ENCODE data around the gene RIPK1.
"Not testable (repeated sequence)": the region's sequence is repeated elsewhere in the genome, so short reads cannot be mapped to it uniquely, and the experiment has no call there.

RIPK1 gene

GRCh38 chr6:3133515-3133914, 65.2 kb downstream of the RIPK1 start:
- H3K4me3 ChIP-seq = no peak overlapping the region

DNA sequence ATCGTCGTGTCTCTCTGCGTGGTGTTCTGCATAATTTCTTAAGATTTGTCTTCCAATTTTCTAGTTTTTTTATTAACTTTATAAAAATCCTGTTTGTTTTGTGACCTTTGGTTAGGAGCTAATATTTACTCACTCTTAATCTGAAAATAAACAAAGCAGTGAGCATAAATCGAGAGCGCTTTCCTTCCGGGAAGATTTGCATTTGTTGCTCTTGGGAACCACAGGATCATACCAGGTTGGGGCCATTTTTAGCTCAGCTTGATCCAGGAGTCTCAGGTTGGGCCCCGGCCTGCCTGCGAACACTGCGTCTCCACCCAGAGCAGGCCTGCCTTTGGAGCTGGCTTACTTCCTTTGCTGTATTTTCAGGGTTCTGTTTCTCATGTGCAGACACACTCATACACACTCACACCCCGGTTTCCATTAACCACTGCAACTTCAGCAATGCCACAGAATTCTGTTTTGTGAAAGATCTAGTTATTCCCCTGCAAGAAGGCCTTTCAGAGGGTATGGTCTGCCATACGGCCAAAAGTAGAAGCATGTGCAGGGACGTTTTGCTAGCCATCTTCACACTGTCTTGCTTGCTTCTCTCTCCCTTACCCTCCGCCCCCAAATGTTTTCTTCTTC, 67.5 kb downstream of the RIPK1 start:
- no peak for DNase-seq (ENCODE audit: low spot score)
- TF ChIP-seq, protein P1, sequence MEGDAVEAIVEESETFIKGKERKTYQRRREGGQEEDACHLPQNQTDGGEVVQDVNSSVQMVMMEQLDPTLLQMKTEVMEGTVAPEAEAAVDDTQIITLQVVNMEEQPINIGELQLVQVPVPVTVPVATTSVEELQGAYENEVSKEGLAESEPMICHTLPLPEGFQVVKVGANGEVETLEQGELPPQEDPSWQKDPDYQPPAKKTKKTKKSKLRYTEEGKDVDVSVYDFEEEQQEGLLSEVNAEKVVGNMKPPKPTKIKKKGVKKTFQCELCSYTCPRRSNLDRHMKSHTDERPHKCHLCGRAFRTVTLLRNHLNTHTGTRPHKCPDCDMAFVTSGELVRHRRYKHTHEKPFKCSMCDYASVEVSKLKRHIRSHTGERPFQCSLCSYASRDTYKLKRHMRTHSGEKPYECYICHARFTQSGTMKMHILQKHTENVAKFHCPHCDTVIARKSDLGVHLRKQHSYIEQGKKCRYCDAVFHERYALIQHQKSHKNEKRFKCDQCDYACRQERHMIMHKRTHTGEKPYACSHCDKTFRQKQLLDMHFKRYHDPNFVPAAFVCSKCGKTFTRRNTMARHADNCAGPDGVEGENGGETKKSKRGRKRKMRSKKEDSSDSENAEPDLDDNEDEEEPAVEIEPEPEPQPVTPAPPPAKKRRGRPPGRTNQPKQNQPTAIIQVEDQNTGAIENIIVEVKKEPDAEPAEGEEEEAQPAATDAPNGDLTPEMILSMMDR (IDR thresholded peaks at IDR 0.05) = no peak
- Histone ChIP-seq H3K27ac (no peak overlapping the region), H3K4me3 (no peak overlapping the region)

More at GRCh38 chr6:3133515-3133914, 65.2 kb downstream of the RIPK1 start:
- no peak for DNase-seq (ENCODE audit: low spot score)
- no peak overlapping the region for H3K27ac ChIP-seq
- TF ChIP-seq, protein P1 (IDR thresholded peaks at IDR 0.05) = no peak

DNA sequence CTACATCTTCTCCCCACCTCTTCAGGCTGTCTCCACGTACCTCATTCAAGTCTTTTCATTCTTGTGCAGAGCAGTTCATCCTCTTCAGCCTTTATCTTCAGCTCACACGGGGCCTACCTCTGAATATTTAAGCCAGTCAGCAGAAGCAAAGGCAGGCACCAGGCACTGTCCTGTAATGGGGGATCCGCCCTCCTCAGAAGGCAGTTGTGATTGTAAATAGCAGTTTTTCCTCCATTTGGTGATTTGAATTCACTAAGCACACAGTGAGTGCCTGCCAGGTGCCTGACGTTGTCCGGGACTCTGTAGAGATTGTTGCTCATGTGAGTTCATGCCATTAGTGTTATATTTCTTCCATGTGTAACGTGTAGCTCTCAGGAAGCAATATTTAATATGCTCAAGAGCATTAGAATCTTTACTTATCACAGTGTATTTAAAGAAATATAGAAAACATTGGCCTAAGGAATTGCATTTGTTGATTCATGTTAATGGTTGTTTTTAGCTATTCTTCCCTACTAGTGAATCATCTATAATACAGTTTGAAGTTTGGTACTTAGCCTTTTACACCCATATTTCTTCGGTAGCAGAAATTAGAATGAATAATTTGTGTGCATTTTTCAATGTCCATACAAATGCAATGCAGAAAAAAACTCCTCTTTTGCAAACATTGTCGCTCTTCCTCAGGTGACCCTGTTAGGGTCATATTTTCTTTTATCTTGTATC, 68.2 kb downstream of the RIPK1 start:
- H3K27ac ChIP-seq = no peak overlapping the region
- H3K4me3 ChIP-seq = no peak overlapping the region
- no peak for DNase-seq (ENCODE audit: low spot score)
- TF ChIP-seq, protein P1 (IDR thresholded peaks at IDR 0.05) = no peak

DNA sequence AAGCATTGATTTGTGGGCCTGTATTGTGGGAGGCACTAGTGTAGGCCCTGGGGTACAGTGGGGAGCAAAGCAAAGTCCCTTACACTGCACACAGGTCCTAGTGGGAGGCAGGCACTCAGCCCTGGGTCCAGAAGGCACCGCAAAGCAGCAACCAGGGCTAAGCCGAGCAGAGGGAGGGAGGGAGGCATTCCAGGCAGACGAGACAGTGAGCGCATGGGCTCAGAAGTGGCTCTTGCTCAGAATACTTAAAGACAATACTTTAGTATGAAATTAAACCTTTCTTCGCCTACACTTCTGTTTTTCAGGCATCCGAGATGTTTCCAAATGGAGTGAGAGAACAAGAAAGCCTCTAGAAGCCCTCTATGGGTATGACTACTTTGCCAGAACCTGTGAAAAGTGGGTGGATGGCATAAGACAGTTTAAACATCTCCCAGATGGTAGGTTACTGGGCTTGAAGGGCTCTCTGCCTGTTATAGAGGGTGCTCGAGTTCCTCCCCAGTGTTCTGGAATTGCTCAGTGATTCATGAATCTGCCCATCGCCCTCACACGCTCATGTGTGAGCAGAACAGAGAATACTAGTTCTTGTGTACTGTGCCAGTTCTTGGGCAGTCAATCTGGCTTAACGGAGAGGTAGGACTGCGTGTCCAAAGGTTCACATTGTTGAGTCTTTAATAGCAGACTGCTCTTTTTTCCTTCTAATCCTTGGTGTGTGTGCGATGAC, 68.9 kb downstream of the RIPK1 start:
- TF ChIP-seq, protein P1 (IDR thresholded peaks at IDR 0.05) = no peak
- Histone ChIP-seq H3K27ac (no peak overlapping the region), H3K4me3 (no peak overlapping the region)
- no peak for DNase-seq (ENCODE audit: low spot score)

DNA sequence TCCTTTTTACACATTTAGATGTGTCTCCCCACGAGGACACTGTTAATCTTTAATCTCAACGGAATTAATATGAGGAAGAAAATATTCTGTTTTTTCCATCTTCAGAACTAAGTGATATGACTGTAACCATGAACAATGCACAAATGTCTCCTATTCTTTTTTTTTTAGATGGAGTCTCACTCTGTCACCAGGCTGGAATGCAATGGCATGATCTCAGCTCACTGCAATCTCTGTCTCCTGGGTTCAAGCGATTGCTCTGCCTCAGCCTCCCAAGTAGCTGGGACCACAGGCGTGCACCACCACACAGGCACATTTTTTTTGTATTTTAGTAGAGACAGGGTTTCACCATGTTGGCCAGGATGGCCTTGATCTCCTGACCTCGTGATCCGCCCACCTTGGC, 69.6 kb downstream of the RIPK1 start:
- not testable (repeated sequence) for H3K27ac ChIP-seq; DNase-seq (ENCODE audit: low spot score); H3K4me3 ChIP-seq

DNA sequence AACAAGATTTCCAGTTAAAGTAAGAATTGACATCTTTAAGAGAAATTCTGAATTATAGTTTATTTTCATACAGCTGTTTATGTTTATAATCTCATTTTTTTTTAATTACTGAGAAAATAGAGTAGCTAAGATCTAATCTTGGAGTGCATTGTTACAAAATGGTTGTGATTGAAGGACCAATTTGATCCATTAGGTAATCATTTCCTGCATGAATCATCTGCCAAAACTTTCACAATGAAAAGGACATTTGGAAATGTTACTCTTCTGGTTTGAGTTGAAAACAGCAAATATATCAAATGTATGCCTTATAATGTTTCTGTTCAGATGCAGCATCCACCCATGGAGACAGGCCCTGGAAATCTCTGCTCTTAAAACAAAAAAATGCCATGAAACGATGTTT, 70.0 kb downstream of the RIPK1 start:
- TF ChIP-seq, protein P1 (IDR thresholded peaks at IDR 0.05) = no peak
- DNase-seq (ENCODE audit: low spot score) = no peak
- H3K4me3 ChIP-seq = no peak overlapping the region
- H3K27ac ChIP-seq = peak overlapping the region in 1 of 2 donors; percentile 73

GRCh38 chr6:3139090-3139903, 71.0 kb downstream of the RIPK1 start:
- Histone ChIP-seq H3K27ac (peak overlapping the region in 1 of 2 donors; percentile 73), H3K4me3 (no peak overlapping the region)
- TF ChIP-seq, protein P1 (IDR thresholded peaks at IDR 0.05) = no peak
- DNase-seq (ENCODE audit: low spot score) = no peak
